HG03469 (cell line): ENCODE results near the gene TCERG1.

Experiments used
- ATAC-seq: cut with Tn5 transposase; IDR thresholded peaks from one replicate; pipeline ENCODE4 v1.9.1; 2021; ENCODE audit warnings: mild to moderate bottlenecking, moderate library complexity, moderate number of reproducible peaks; ENCODE audit not compliant: unreplicated experiment

Gene TCERG1

DNA sequence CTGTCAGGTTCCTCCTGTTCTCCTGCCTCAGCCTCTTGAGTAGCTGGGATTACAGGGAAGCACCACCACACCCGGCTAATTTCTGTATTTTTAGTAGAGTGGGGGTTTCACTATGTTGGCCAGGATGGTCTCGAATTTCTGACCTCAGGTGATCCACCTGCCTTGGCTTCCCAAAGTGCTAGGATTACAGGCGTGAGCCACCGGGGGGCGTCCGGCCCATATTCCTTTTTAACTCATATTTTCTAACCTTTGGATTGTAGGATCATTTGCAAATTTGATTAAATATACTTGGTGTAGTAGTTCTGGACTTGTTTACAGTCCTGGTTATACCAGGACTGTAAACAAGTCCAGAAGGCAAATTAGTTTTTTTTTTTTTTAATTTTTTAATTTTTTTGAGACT, 4.3 kb downstream of the TCERG1 start:
- no peak for ATAC-seq

- ATAC-seq, result no peak
Observed at GRCh38 chr5:146457431-146457830, 10.3 kb downstream of the TCERG1 start.

- no peak for ATAC-seq
Observed at GRCh38 chr5:146458894-146459293, 11.8 kb downstream of the TCERG1 start.

DNA sequence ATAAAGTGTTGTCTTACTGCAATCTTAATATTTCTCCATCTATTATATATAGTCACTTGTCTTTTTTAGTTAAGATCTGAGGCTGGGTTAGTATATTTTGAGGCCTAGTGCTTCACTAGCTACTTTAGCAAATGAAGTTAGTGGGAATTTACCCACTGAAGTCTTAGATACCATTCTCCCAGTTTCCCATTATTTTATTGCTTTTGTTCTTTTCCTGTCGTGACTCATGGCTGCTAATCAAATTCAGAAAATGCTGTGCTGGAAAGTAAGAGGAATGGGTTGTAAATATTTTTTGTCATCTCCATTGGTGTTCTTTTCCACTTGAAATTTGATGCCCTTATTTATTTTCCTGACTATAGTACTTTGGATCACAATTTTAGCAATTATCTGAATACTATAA, 14.2 kb downstream of the TCERG1 start:
- ATAC-seq, result no peak

DNA sequence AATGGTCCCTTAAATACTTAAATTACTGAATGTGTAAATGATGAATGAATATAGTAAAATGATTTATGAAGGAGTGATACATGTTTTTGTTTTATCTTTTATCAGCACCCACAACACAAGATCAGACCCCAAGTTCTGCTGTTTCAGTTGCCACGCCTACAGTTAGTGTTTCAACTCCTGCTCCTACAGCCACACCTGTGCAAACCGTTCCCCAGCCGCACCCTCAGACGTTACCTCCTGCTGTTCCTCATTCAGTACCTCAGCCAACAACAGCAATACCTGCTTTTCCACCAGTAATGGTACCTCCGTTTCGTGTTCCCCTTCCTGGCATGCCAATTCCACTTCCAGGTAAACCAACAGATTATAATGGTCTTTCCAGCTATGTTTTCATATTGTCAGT, 16.3 kb downstream of the TCERG1 start:
- no peak for ATAC-seq

- no peak for ATAC-seq
Observed at GRCh38 chr5:146466521-146467349, 19.6 kb downstream of the TCERG1 start.

DNA sequence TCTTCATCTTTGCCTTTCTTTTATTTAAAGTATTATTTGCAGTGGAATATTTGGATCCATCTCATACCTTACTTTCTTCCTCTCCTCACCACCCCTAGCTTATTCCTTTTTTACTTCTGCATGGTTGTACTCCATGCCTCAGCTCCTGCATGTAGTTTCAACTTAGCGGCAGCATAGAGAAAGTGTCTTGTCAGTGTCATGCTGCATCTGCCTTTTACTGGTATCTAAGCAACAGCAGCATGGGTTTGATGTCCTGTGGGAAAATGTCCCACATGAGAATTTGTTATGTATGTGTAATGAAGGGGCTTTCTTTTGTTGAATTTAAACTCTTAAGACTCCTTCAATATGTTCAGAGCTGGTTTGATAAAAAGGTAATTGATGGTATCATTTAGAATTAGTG, 20.6 kb downstream of the TCERG1 start:
- ATAC-seq, result no peak

GRCh38 chr5:146474065-146474464, 26.9 kb downstream of the TCERG1 start:
- ATAC-seq, result no peak

GRCh38 chr5:146475190-146475780, 28.2 kb downstream of the TCERG1 start:
- ATAC-seq, result no peak

DNA sequence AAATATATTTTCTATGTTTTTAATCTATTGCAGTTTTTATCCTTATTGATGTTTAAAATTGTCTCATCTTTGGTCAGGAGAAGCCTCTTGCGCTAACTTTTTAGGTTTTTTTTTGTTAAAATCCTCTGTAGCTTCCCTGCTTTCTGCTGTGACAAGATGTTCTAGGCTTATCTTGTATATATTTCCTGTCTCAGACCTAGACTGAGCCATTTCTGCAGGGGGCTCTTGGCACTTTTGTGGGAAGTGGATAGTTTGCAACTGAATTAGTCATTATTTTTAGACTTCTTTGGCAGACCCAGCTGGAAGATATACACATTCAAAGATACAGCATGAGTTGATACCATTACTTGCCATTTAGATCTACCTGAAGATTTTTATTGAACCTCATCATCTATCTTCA, 28.8 kb downstream of the TCERG1 start:
- ATAC-seq, result no peak

DNA sequence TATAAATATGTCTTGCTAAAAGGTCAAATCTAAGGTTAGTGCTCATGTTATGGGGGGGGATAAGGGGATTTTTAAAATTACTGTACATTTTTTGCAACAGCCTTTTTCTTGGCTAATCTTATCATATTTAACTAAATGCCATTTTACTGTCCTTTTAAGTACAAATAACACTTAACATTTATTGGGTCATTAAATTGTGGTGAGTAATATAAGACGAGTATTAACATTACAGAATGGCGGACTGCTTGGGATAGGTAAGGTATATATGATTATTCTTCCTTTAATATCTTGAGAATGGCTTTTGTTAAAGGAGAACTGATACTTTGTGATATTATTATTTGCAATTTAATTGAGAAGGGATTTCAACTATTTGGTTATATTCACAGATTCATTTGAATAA, 35.6 kb downstream of the TCERG1 start:
- no peak for ATAC-seq

DNA sequence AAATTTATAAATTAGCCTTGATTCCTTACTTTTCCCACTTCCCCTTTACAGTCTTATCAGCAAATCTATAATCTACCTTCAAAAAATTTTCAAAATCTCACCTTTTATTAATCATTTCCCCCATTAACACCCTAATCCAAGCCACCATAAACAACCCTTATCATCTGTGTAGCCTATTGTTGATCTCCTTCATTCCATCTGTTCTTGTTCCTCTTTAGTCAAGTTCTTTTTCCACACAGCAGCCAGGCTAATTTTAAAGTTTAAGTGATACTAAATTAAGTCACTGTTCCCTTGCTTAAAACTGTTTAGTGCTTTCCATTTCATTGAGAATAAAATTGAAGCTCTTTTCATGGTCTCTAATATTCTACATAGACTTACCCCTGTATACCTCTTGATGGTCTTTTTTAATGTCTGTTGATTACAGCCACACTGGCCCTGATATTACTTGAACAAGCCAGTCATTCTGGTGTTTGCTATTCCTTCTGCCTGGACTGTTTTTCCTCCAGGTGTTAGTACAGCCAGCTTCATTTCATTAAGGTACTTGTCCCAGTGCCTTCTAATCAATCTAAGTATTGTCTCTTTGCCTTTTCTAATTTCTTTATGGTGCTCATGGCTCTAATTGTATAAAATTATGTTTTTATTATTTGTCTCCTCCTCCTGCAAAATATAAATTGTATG, 37.7 kb downstream of the TCERG1 start:
- no peak for ATAC-seq

DNA sequence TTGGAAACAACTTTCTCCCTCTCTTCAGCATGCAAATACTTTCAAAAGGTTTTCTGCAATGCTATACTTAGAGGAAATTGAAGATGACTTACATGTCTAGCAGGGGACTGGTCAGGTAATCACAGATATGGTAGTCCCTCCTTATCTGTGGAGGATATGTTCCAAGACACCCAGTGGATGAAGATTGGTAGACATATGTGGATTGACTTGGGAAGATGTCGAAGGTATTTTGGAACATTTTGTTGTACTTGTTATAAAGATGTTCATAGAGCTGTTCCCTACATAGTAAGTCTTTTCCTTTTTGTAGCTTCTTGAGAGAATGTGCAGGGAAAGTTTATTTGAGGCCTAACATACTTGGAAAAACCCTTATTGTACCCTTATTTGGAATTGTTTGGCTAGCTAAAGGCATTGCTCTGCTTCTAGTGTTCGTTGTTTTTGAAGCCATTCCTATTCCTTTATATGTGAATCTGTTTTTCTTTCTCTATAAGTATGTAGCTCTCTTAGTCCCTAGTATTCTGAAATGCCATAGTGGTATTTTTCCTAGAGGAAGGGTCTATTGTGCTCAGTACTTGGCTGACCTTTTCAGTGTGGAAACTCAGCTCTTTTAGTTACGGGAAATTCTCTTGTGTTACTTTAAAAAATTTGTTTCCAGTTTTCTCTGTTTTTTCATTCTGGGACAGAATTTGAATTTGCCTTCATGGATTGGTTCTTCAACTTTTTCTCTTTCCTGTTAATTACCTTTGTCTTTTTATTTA, 43.1 kb downstream of the TCERG1 start:
- no peak for ATAC-seq

GRCh38 chr5:146494656-146495055, 47.5 kb downstream of the TCERG1 start:
- no peak for ATAC-seq

- ATAC-seq, result no peak
Observed at GRCh38 chr5:146499680-146500079, 52.5 kb downstream of the TCERG1 start.

- ATAC-seq, result no peak
Observed at GRCh38 chr5:146507428-146507827, 60.3 kb downstream of the TCERG1 start.

- no peak for ATAC-seq
Observed at GRCh38 chr5:146510559-146511125, 63.5 kb downstream of the TCERG1 start.

DNA sequence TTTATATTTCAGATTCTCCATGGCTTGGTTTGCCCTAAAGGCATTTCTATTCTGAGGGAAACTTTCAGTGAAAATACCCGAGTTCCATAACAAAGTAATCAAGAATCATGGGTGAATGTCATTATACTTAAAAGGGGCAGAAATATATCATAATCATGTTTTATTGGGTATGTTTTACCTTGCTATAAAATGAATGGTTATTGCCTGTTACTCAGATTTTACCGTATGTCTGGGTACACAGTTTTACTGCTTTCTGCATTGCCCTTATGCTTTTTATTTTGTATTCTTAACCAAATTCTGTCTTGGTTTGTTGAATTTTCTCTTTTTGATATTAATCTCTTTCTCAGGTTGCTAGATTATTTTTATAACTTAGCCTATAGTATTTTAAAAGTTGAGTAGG, 66.3 kb downstream of the TCERG1 start:
- ATAC-seq, result no peak

- ATAC-seq, result no peak
Observed at GRCh38 chr5:146514575-146514974, 67.4 kb downstream of the TCERG1 start.

DNA sequence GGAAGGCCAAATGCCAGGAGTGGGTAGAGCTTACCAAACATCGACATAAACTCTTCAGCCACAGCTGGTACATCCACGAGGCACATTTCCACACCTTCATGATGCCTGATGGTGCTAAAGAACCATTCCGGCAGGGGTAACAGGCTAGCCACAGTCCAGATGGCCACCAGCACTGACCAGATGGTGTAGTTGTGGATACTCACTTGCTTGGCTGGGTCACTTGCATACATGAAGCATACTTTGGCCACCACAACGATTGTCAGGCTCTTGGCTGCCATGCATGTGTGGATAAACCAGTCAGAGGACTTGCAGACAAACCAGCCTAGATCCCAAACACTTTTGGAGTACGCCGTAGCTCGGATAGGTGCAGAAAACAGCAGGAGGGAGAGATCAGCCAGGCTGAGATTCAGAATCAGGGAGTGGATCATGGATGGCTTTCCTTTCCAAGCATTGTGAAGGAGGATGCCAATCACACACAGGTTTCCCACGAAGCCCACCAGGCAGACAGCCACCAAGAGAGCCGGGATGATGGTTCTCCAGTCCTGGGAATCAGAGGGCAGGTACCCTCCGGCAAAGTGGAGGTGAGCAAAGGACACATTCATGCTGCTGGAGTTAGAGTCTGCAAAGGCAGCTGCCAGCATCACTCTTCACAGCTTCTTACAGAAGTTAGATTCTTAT, 68.5 kb downstream of the TCERG1 start:
- ATAC-seq, result no peak

DNA sequence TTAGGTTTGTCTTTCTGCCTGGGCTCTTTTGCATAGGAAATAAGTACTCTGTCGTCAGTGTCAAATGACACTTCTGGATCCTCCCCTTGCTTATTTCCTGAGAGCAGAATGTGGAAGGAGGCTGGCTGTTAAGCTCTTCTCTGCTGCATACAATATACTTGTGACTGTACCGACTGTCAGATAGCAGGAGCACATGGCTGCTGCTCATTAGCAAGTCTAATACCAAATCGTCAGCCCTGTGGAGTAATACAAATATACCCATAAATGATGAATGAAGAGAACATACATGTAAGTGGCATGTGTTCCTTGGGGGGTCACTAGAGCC, 69.0 kb downstream of the TCERG1 start, which contains the start of gene GPR151:
GPR151 (minus strand) TSS at position 40 of the 325 bp plus-strand sequence. CDS start 77 bp downstream, outside the sequence.
- no peak for ATAC-seq
